HCT116 (cell line): ENCODE results near the gene NT5DC3. TPM values are rescaled to one million over a fixed set of nuclear protein-coding genes. Genes with fewer than 3 reads are reported as not detected.

ENCODE experiments used
- ATAC-seq: fragments of 200-7000 bp; cut with Tn5 transposase; 2 replicates; pipeline ENCODE4 v1.9.1; 2020; ENCODE audit warnings: mild to moderate bottlenecking, moderate library complexity
- BruUV-seq: library from RNA; stranded (reverse); fragments of 400-500 nt; replicated peaks from 2 replicates; lab custom pipeline; 2021; lab: Mats Ljungman, UMichigan
- CTCF ChIA-PET: fragments of 300-600 bp; sonication (Branson Sonifier 250); formaldehyde crosslinking; loops from one replicate; lab custom pipeline; 2021; ENCODE audit warnings: antibody characterized with exemption; lab: Charles Lee
- POLR2A ChIA-PET: fragments of 300-600, 350-600 bp; sonication (Branson Sonifier 250); formaldehyde crosslinking; loops from one replicate; lab custom pipeline; 2021; ENCODE audit warnings: antibody characterized with exemption; lab: Charles Lee
- RAD21 ChIA-PET, 2 experiments: fragments of 300-600 bp; sonication (Branson Sonifier 250); formaldehyde crosslinking; loops; one replicate each; lab custom pipeline; 2023; ENCODE audit warnings: low total read pairs in 2 of 2; ENCODE audit not compliant: uncharacterized antibody in 2 of 2, unreplicated experiment in 2 of 2, low non-redundant PET in 1 of 2; lab: Charles Lee
- DNase-seq: peaks from one replicate; pipeline ENCODE4 v3.0.0-alpha.2; 2010; ENCODE audit warnings: low read depth, low spot score
- H2AFZ ChIP-seq: fragments of 200-600 bp; shearing (Covaris generic), sonication (generic); 2 replicates; pipeline ENCODE4 v1.6.1; 2017; ENCODE audit warnings: low read depth, mixed run types, mixed read lengths, antibody characterized with exemption, low read length; ENCODE audit not compliant: poor library complexity, severe bottlenecking
- H3K27ac ChIP-seq: 2 replicates; pipeline ENCODE4 v1.5.1; 2012; ENCODE audit warnings: low read depth, low read length
- H3K27me3 ChIP-seq: fragments of 200-600 bp; sonication (generic); 2 replicates; pipeline ENCODE4 v1.6.1; 2016; ENCODE audit warnings: mixed run types, low read length, mixed read lengths; ENCODE audit not compliant: insufficient read depth
- H3K36me3 ChIP-seq, 2 experiments: fragments of 200-500 bp in 1 of 2; fragments of 200-600 bp in 1 of 2; sonication (Bioruptor generic) in 1 of 2; sonication (generic) in 1 of 2; 2 replicates each; pipeline versions ENCODE4 v1.5.1 to v1.6.1; 2014 to 2016; ENCODE audit warnings: low read length in 2 of 2, inconsistent platforms in 1 of 2, mixed read lengths in 1 of 2, mixed run types in 1 of 2; ENCODE audit not compliant: insufficient read depth in 2 of 2, control insufficient read depth in 1 of 2
- H3K4me1 ChIP-seq, 2 experiments: fragments of 200-600 bp in 1 of 2; sonication (generic) in 1 of 2; 2 replicates each; pipeline versions ENCODE4 v1.5.1 to v1.6.1; 2012 to 2017; ENCODE audit warnings: low read length in 2 of 2, inconsistent platforms in 1 of 2, mild to moderate bottlenecking in 1 of 2, mixed read lengths in 1 of 2, mixed run types in 1 of 2, moderate library complexity in 1 of 2; ENCODE audit not compliant: insufficient read depth in 2 of 2, control insufficient read depth in 1 of 2
- H3K4me2 ChIP-seq: fragments of 200-600 bp; sonication (generic); 2 replicates; pipeline ENCODE4 v1.6.1; 2017; ENCODE audit warnings: mixed run types, low read length, mixed read lengths
- H3K4me3 ChIP-seq, 2 experiments: fragments of 200-600 bp in 1 of 2; sonication (generic) in 1 of 2; replicated peaks in 1 of 2; 2 replicates each; pipeline ENCODE4 v1.5.1; 2011 to 2016; ENCODE audit warnings: low read length in 2 of 2, control low read depth in 1 of 2, low read depth in 1 of 2, mild to moderate bottlenecking in 1 of 2, mixed read lengths in 1 of 2, mixed run types in 1 of 2
- H3K79me2 ChIP-seq: fragments of 200-600 bp; sonication (generic); 2 replicates; pipeline ENCODE4 v1.6.1; 2017; ENCODE audit warnings: mild to moderate bottlenecking, mixed run types, low read length, moderate library complexity, mixed read lengths; ENCODE audit not compliant: insufficient read depth
- H3K9ac ChIP-seq: fragments of 200-600 bp; sonication (generic); 2 replicates; pipeline ENCODE4 v1.6.1; 2016; ENCODE audit warnings: low read length, mixed read lengths
- H3K9me2 ChIP-seq: fragments of 200-600 bp; sonication (generic), shearing (Covaris generic); 2 replicates; pipeline ENCODE4 v1.6.1; 2017; ENCODE audit warnings: mixed run types, mild to moderate bottlenecking, moderate library complexity; ENCODE audit not compliant: insufficient read depth
- H3K9me3 ChIP-seq, 2 experiments: fragments of 200-500 bp in 1 of 2; fragments of 200-600 bp in 1 of 2; sonication (Bioruptor generic) in 1 of 2; sonication (generic) in 1 of 2; 2 replicates each; pipeline ENCODE4 v1.6.1; 2014 to 2017; ENCODE audit warnings: low read length in 2 of 2, mixed read lengths in 2 of 2, inconsistent platforms in 1 of 2, low read depth in 1 of 2, mild to moderate bottlenecking in 1 of 2, mixed run types in 1 of 2, moderate library complexity in 1 of 2; ENCODE audit not compliant: control insufficient read depth in 1 of 2, insufficient read depth in 1 of 2
- H4K20me1 ChIP-seq: fragments of 200-600 bp; sonication (generic), shearing (Covaris generic); 2 replicates; pipeline ENCODE4 v1.6.1; 2017; ENCODE audit warnings: mixed run types, mild to moderate bottlenecking, moderate library complexity; ENCODE audit not compliant: insufficient read depth
- CBX3 ChIP-seq: IDR thresholded peaks from 2 replicates; pipeline ENCODE4 v1.6.1; 2012; ENCODE audit warnings: low read depth
- CEBPB ChIP-seq: IDR thresholded peaks from 2 replicates; pipeline ENCODE4 v1.6.1; 2012; ENCODE audit warnings: low read depth
- ELF1 ChIP-seq: IDR thresholded peaks from 2 replicates; pipeline ENCODE4 v1.6.1; 2012; ENCODE audit warnings: low read depth, borderline replicate concordance
- EZH2 ChIP-seq: fragments of 200-600 bp; sonication (generic); IDR thresholded peaks from 2 replicates; pipeline ENCODE4 v1.6.1; 2017; ENCODE audit warnings: antibody characterized with exemption, mixed run types
- EZH2phosphoT487 ChIP-seq: fragments of 200-600 bp; IDR thresholded peaks from 2 replicates; pipeline ENCODE4 v1.6.1; 2018; ENCODE audit warnings: antibody characterized with exemption, borderline replicate concordance
- JUND ChIP-seq: IDR thresholded peaks from 2 replicates; pipeline ENCODE4 v1.6.1; 2012
- REST ChIP-seq: IDR thresholded peaks from 2 replicates; pipeline ENCODE4 v1.6.1; 2012; ENCODE audit warnings: low read depth
- SP1 ChIP-seq: IDR thresholded peaks from 2 replicates; pipeline ENCODE4 v1.6.1; 2012; ENCODE audit warnings: low read depth
- TCF7L2 ChIP-seq: IDR thresholded peaks from 2 replicates; pipeline ENCODE4 v1.7.0; 2011; ENCODE audit warnings: borderline replicate concordance, inconsistent platforms; ENCODE audit not compliant: insufficient read depth, insufficient read length; ENCODE audit errors: extremely low read depth
- ZBTB33 ChIP-seq: IDR thresholded peaks from 2 replicates; pipeline ENCODE4 v1.6.1; 2011; ENCODE audit warnings: mild to moderate bottlenecking, low read length, moderate library complexity; ENCODE audit not compliant: insufficient replicate concordance; ENCODE audit errors: extremely low read depth
- ZNF274 ChIP-seq: fragments of 200-500 bp; sonication (Bioruptor generic); IDR thresholded peaks from 2 replicates; pipeline ENCODE4 v1.6.1; 2014; ENCODE audit warnings: mild to moderate bottlenecking, low read depth, low read length, inconsistent platforms
- intact Hi-C: fragments of 100-400 bp; cut with micrococcal nuclease; formaldehyde crosslinking; loops from 2 replicates; pipeline ENCODE4 v1.10.0; 2022
- total RNA-seq: library from RNA; stranded (reverse); gene quantifications from one replicate; pipeline ENCODE4 v1.2.1, GENCODE V29; 2021; ENCODE audit not compliant: unreplicated experiment
- TF ChIP-seq, protein P1 (sequence below), 3 experiments: fragments of 200-600 bp in 1 of 3; sonication (generic) in 1 of 3; IDR thresholded peaks in 2 of 3; conservative IDR thresholded peaks in 1 of 3; 2 replicates each; pipeline ENCODE4 v1.5.1; 2012 to 2017; ENCODE audit warnings: low read depth in 2 of 3, low read length in 2 of 3, antibody characterized with exemption in 1 of 3, borderline replicate concordance in 1 of 3, control low read depth in 1 of 3, mild to moderate bottlenecking in 1 of 3, mixed read lengths in 1 of 3, mixed run types in 1 of 3, moderate library complexity in 1 of 3; ENCODE audit not compliant: insufficient read depth in 1 of 3
- TF ChIP-seq, protein P2 (sequence below): IDR thresholded peaks from 2 replicates; pipeline ENCODE4 v1.6.1; 2012

The NT5DC3 gene
- total RNA-seq, 1 experiment from 2014 or later: 18.7 TPM

GRCh38 chr12:103757248-103757647, 83.8 kb downstream of the NT5DC3 start:
- H3K27me3 ChIP-seq: no peaks in the 10 kb centered on the region
- no peaks in the 10 kb centered on the region for H4K20me1 ChIP-seq
- no peak overlapping the region for H3K27ac ChIP-seq
- H3K9me3 ChIP-seq: no peaks in the 10 kb centered on the region
- no peaks in the 10 kb centered on the region for H3K9me2 ChIP-seq
- ATAC-seq: no peak
- ChIA-PET CTCF (no interaction called here), POLR2A (no interaction called here), RAD21 (no interaction called here)
- no peak overlapping the region for H3K4me2 ChIP-seq
- H3K36me3 ChIP-seq: no peaks in the 10 kb centered on the region
- intact Hi-C loops: no loop called here
- H3K4me3 ChIP-seq: no peak overlapping the region
- BruUV-seq: no TSS peak
- H3K79me2 ChIP-seq: no peaks in the 10 kb centered on the region
- no peak for TF ChIP-seq CEBPB
- TF ChIP-seq, all 23 proteins: peak for 0
- no peak for DNase-seq
- Histone ChIP-seq H2AFZ (no peak overlapping the region), H3K9ac (no peak overlapping the region), H3K4me1 (no peaks in the 10 kb centered on the region)

DNA sequence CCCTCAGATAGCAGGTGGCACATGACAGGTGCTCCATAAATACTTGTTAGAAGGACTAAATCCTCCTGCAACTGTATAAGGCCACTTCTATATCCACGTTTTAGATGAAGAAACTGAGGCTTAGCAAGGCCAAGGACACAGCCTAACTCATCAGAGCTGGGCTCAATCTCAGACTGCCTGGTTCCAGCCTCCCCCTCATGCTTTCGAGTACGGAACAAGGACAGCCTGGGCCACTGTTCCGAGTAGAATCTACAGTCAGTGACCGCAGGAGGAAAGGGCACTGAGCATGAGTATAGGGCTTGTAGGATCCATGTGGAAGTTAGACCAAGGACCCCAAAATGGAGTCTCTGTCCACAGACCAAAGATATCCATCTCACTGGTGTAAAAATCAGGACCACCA, 84.6 kb downstream of the NT5DC3 start:
- H4K20me1 ChIP-seq: no peaks in the 10 kb centered on the region
- intact Hi-C loops: no loop called here
- no TSS peak for BruUV-seq
- H2AFZ ChIP-seq: no peak overlapping the region
- H3K9ac ChIP-seq: no peak overlapping the region
- no peak overlapping the region for H3K4me3 ChIP-seq
- no peaks in the 10 kb centered on the region for H3K27me3 ChIP-seq
- POLR2A ChIA-PET: no interaction called here
- no peak overlapping the region for H3K4me2 ChIP-seq
- RAD21 ChIA-PET: no interaction called here
- H3K9me3 ChIP-seq: no peaks in the 10 kb centered on the region
- H3K36me3 ChIP-seq: no peaks in the 10 kb centered on the region
- no peak for DNase-seq
- no peaks in the 10 kb centered on the region for H3K9me2 ChIP-seq
- no peak overlapping the region for H3K27ac ChIP-seq
- no peak for ATAC-seq
- CTCF ChIA-PET: no interaction called here
- H3K79me2 ChIP-seq: no peaks in the 10 kb centered on the region
- no peaks in the 10 kb centered on the region for H3K4me1 ChIP-seq
- TF ChIP-seq EZH2: no peak
- TF ChIP-seq ELF1: no peak
- TF ChIP-seq, protein P1, sequence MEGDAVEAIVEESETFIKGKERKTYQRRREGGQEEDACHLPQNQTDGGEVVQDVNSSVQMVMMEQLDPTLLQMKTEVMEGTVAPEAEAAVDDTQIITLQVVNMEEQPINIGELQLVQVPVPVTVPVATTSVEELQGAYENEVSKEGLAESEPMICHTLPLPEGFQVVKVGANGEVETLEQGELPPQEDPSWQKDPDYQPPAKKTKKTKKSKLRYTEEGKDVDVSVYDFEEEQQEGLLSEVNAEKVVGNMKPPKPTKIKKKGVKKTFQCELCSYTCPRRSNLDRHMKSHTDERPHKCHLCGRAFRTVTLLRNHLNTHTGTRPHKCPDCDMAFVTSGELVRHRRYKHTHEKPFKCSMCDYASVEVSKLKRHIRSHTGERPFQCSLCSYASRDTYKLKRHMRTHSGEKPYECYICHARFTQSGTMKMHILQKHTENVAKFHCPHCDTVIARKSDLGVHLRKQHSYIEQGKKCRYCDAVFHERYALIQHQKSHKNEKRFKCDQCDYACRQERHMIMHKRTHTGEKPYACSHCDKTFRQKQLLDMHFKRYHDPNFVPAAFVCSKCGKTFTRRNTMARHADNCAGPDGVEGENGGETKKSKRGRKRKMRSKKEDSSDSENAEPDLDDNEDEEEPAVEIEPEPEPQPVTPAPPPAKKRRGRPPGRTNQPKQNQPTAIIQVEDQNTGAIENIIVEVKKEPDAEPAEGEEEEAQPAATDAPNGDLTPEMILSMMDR (IDR thresholded peaks at IDR 0.05 in 2 of 3, conservative IDR thresholded peaks at IDR 0.05 in 1 of 3; ENCODE audit: borderline replicate concordance in 1 of 3, insufficient read depth in 1 of 3, low read depth in 2 of 3, low read length in 2 of 3): no peak
- TF ChIP-seq ZNF274: no peak
- no peak for TF ChIP-seq TCF7L2
- no peak for TF ChIP-seq SP1
- TF ChIP-seq REST: no peak
- no peak for TF ChIP-seq CEBPB
- TF ChIP-seq ZBTB33: no peak
- no peak for TF ChIP-seq CBX3
- TF ChIP-seq EZH2phosphoT487: no peak
- TF ChIP-seq, protein P2, sequence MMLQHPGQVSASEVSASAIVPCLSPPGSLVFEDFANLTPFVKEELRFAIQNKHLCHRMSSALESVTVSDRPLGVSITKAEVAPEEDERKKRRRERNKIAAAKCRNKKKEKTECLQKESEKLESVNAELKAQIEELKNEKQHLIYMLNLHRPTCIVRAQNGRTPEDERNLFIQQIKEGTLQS: no peak
- TF ChIP-seq JUND: no peak
